H1 (cell line): ENCODE measurements around the gene BCAS1. TPM values are rescaled to one million over a fixed set of nuclear protein-coding genes. Genes with fewer than 3 reads are reported as not detected.

Experiments
- CTCF ChIA-PET: fragments of 300-600 bp; sonication (Branson Sonifier 250); formaldehyde crosslinking; loops from one replicate; lab custom pipeline; 2021; ENCODE audit not compliant: partially characterized antibody; lab: Charles Lee
- POLR2A ChIA-PET: fragments of 300-600 bp; sonication (Branson Sonifier 250); formaldehyde crosslinking; loops from one replicate; lab custom pipeline; 2021; ENCODE audit warnings: inconsistent platforms; ENCODE audit not compliant: partially characterized antibody; lab: Charles Lee
- DNase-seq, 2 experiments: peaks; one replicate each; pipeline versions ENCODE4 v3.0.0 to v3.0.0-alpha.2; 2010 to 2022; ENCODE audit warnings: low spot score in 2 of 2, low read depth in 1 of 2, mixed read lengths in 1 of 2
- FAIRE-seq: peaks from 2 replicates; lab custom pipeline; 2011; peaks lifted over from hg19 to GRCh38; lab: Jason Lieb, UNC
- H2AFZ ChIP-seq: 2 replicates; pipeline ENCODE4 v1.8.1; 2012; ENCODE audit warnings: low read length, inconsistent platforms
- H2AK5ac ChIP-seq: 2 replicates; pipeline ENCODE4 v1.6.1; 2013; ENCODE audit warnings: low read depth, low read length
- H2BK120ac ChIP-seq: replicated peaks from 2 replicates; pipeline ENCODE3; 2013; ENCODE audit warnings: low read depth, low read length, inconsistent platforms
- H2BK12ac ChIP-seq: 2 replicates; pipeline ENCODE4 v1.6.1; 2013; ENCODE audit warnings: low read depth, low read length
- H2BK15ac ChIP-seq: 2 replicates; pipeline ENCODE4 v1.6.1; 2013; ENCODE audit warnings: low read length
- H2BK20ac ChIP-seq: 2 replicates; pipeline ENCODE4 v1.6.1; 2013; ENCODE audit warnings: low read length
- H2BK5ac ChIP-seq: 2 replicates; pipeline ENCODE4 v1.6.1; 2013; ENCODE audit warnings: low read depth, low read length
- H3K14ac ChIP-seq: 2 replicates; pipeline ENCODE4 v1.6.1; 2013; ENCODE audit warnings: inconsistent platforms; ENCODE audit not compliant: insufficient read length
- H3K18ac ChIP-seq: 2 replicates; pipeline ENCODE4 v1.6.1; 2013; ENCODE audit warnings: low read length; ENCODE audit errors: extremely low read depth
- H3K23ac ChIP-seq: 2 replicates; pipeline ENCODE4 v1.6.1; 2013; ENCODE audit warnings: inconsistent platforms; ENCODE audit not compliant: insufficient read length
- H3K23me2 ChIP-seq: 2 replicates; pipeline ENCODE4 v1.6.1; 2013; ENCODE audit warnings: low read depth, low read length
- H3K27ac ChIP-seq: 2 replicates; pipeline ENCODE4 v1.6.1; 2011; ENCODE audit warnings: low read depth, low read length, inconsistent platforms
- H3K27me3 ChIP-seq, 4 experiments: replicated peaks in 1 of 4; 1 replicate in 1 of 4; 2 replicates in 3 of 4; pipeline versions ENCODE4 v1.6.1 to v1.8.1; 2011 to 2013; ENCODE audit warnings: low read length in 3 of 4, mild to moderate bottlenecking in 3 of 4, inconsistent platforms in 2 of 4, mixed read lengths in 2 of 4, moderate library complexity in 1 of 4; ENCODE audit not compliant: control insufficient read depth in 3 of 4, insufficient read depth in 3 of 4; ENCODE audit errors: extremely low read depth in 1 of 4
- H3K36me3 ChIP-seq, 4 experiments: 2 replicates each; pipeline versions ENCODE4 v1.6.1 to v1.8.1; 2011 to 2013; ENCODE audit warnings: mild to moderate bottlenecking in 4 of 4, low read length in 3 of 4, moderate library complexity in 2 of 4, control low read depth in 1 of 4, inconsistent platforms in 1 of 4; ENCODE audit not compliant: insufficient read depth in 4 of 4, control insufficient read depth in 2 of 4
- H3K4ac ChIP-seq: replicated peaks from 2 replicates; pipeline ENCODE3; 2013; ENCODE audit warnings: low read length, low read depth, mixed read lengths, inconsistent platforms; ENCODE audit not compliant: insufficient read length
- H3K4me1 ChIP-seq, 4 experiments: replicated peaks in 1 of 4; 1 replicate in 1 of 4; 2 replicates in 3 of 4; pipeline versions ENCODE4 v1.6.1 to v1.8.1; 2011 to 2013; ENCODE audit warnings: low read length in 3 of 4, inconsistent platforms in 2 of 4, mixed read lengths in 1 of 4; ENCODE audit not compliant: insufficient read depth in 4 of 4, control insufficient read depth in 3 of 4
- H3K4me2 ChIP-seq, 2 experiments: 2 replicates each; pipeline versions ENCODE4 v1.6.1 to v1.8.1; 2011 to 2013; ENCODE audit warnings: low read depth in 2 of 2, low read length in 2 of 2, control low read depth in 1 of 2, inconsistent platforms in 1 of 2, mild to moderate bottlenecking in 1 of 2; ENCODE audit not compliant: insufficient read depth in 1 of 2
- H3K4me3 ChIP-seq, 4 experiments: fragments of 200-600, 300-600 bp in 1 of 4; sonication (generic), shearing (Covaris generic), sonication (Bioruptor Twin) in 1 of 4; 2 replicates each; pipeline versions ENCODE4 v1.5.1 to v1.8.1; 2011 to 2016; ENCODE audit warnings: low read length in 4 of 4, low read depth in 3 of 4, control low read depth in 2 of 4, inconsistent platforms in 2 of 4, mild to moderate bottlenecking in 2 of 4, mixed read lengths in 1 of 4, moderate library complexity in 1 of 4; ENCODE audit not compliant: insufficient read depth in 2 of 4; ENCODE audit errors: extremely low read depth in 1 of 4
- H3K56ac ChIP-seq: replicated peaks from 2 replicates; pipeline ENCODE3; 2013; ENCODE audit warnings: low read depth, mild to moderate bottlenecking, mixed read lengths, low read length, inconsistent platforms; ENCODE audit not compliant: insufficient read length
- H3K79me1 ChIP-seq: 2 replicates; pipeline ENCODE4 v1.6.1; 2013; ENCODE audit warnings: low read depth, low read length, control low read depth
- H3K79me2 ChIP-seq, 2 experiments: 2 replicates each; pipeline versions ENCODE4 v1.6.1 to v1.8.1; 2012 to 2013; ENCODE audit warnings: low read length in 2 of 2, mild to moderate bottlenecking in 2 of 2, inconsistent platforms in 1 of 2; ENCODE audit not compliant: insufficient read depth in 2 of 2, control insufficient read depth in 1 of 2
- H3K9ac ChIP-seq, 4 experiments: replicated peaks in 1 of 4; 1 replicate in 1 of 4; 2 replicates in 3 of 4; pipeline versions ENCODE4 v1.6.1 to v1.8.1; 2011 to 2013; ENCODE audit warnings: low read depth in 3 of 4, low read length in 3 of 4, control low read depth in 2 of 4, mild to moderate bottlenecking in 2 of 4, moderate library complexity in 2 of 4, inconsistent platforms in 1 of 4; ENCODE audit errors: extremely low read depth in 1 of 4
- H3K9me3 ChIP-seq, 2 experiments: 2 replicates each; pipeline versions ENCODE4 v1.6.1 to v1.8.1; 2012 to 2013; ENCODE audit warnings: mild to moderate bottlenecking in 2 of 2, moderate library complexity in 2 of 2, control low read depth in 1 of 2, inconsistent platforms in 1 of 2, low read depth in 1 of 2, low read length in 1 of 2, mixed read lengths in 1 of 2; ENCODE audit not compliant: insufficient read depth in 2 of 2
- H4K20me1 ChIP-seq, 2 experiments: replicated peaks in 1 of 2; 2 replicates each; pipeline versions ENCODE3 to v1.8.1; 2011 to 2013; ENCODE audit warnings: inconsistent platforms in 2 of 2, low read length in 2 of 2, mild to moderate bottlenecking in 1 of 2; ENCODE audit not compliant: insufficient read depth in 2 of 2, control insufficient read depth in 1 of 2
- H4K5ac ChIP-seq: 2 replicates; pipeline ENCODE4 v1.6.1; 2013; ENCODE audit warnings: low read length, low read depth, mixed read lengths, inconsistent platforms; ENCODE audit not compliant: insufficient read length
- H4K8ac ChIP-seq: 2 replicates; pipeline ENCODE4 v1.8.0; 2013; ENCODE audit warnings: mild to moderate bottlenecking, moderate library complexity, low read length, inconsistent platforms; ENCODE audit not compliant: insufficient read depth; ENCODE audit errors: extremely low read depth
- H4K91ac ChIP-seq: replicated peaks from 2 replicates; pipeline ENCODE3; 2013; ENCODE audit warnings: low read length, mixed read lengths, inconsistent platforms; ENCODE audit not compliant: insufficient read length
- CEBPB ChIP-seq: IDR thresholded peaks from 2 replicates; pipeline ENCODE4 v1.6.1; 2012; ENCODE audit warnings: low read depth, low read length
- EGR1 ChIP-seq: IDR thresholded peaks from 2 replicates; pipeline ENCODE4 v1.6.1; 2011; ENCODE audit warnings: low read depth, low read length, borderline replicate concordance
- GTF2F1 ChIP-seq: IDR thresholded peaks from 2 replicates; pipeline ENCODE4 v1.6.1; 2012; ENCODE audit warnings: low read depth, low read length, improper control_type of control experiment, borderline replicate concordance
- SIN3A ChIP-seq, 2 experiments: IDR thresholded peaks in 1 of 2; conservative IDR thresholded peaks in 1 of 2; 2 replicates each; pipeline ENCODE4 v1.6.1; 2011 to 2012; ENCODE audit warnings: low read length in 2 of 2, improper control_type of control experiment in 1 of 2, low read depth in 1 of 2, mild to moderate bottlenecking in 1 of 2
- TEAD4 ChIP-seq: IDR thresholded peaks from 2 replicates; pipeline ENCODE4 v1.6.1; 2012; ENCODE audit warnings: low read depth, low read length, inconsistent platforms, mixed read lengths
- WGBS, 2 experiments: shearing (Covaris generic) in 1 of 2; methylation state at CpG; one replicate each; pipeline versions ENCODE4 v1.1.6 to v1.1.7; 2013 to 2015; ENCODE audit warnings: low lambda C conversion rate in 2 of 2, mixed read lengths in 2 of 2, inconsistent platforms in 1 of 2, low coverage in 1 of 2, missing lambda C conversion rate in 1 of 2; ENCODE audit not compliant: insufficient replicate concordance in 2 of 2, insufficient coverage in 1 of 2, insufficient read length in 1 of 2; ENCODE audit errors: extremely low coverage in 1 of 2, missing lambda C conversion rate in 1 of 2; 5-methylcytosine and 5-hydroxymethylcytosine counted together
- polyA plus RNA-seq, 7 experiments: library from polyadenylated mRNA; depleted of rRNA in 3 of 7; stranded (reverse) in 5 of 7; unstranded in 2 of 7; fragments of >200 nt in 5 of 7; fragments of 200-250 nt in 2 of 7; gene quantifications; 1 replicate in 5 of 7; 2 replicates in 1 of 7; 4 replicates in 1 of 7; pipeline versions ENCODE4 v1.2.1 to v1.2.3, GENCODE V29; 2011 to 2013; ENCODE audit warnings: missing spikeins in 2 of 7, mixed read lengths in 2 of 7
- total RNA-seq: library from RNA; stranded (reverse); fragmentation: NEBNext Ultra II Directional; extraction: Animal tissue kit (Norgen Biotek cat#: 25700); gene quantifications from 2 replicates; pipeline ENCODE4 v1.2.1, GENCODE V29; 2021
- TF ChIP-seq, protein P1 (sequence below), 3 experiments: IDR thresholded peaks; 1 replicate in 2 of 3; 2 replicates in 1 of 3; pipeline versions ENCODE4 v1.5.1 to v1.6.1; 2011; ENCODE audit warnings: low read length in 3 of 3, mild to moderate bottlenecking in 3 of 3, inconsistent platforms in 2 of 3, low read depth in 1 of 3, moderate library complexity in 1 of 3; ENCODE audit not compliant: insufficient read depth in 1 of 3; ENCODE audit errors: control extremely low read depth in 1 of 3
- TF ChIP-seq, protein P2 (sequence below): IDR thresholded peaks from 2 replicates; pipeline ENCODE4 v1.6.1; 2012; ENCODE audit warnings: low read length, inconsistent platforms

BCAS1 gene
- total and polyA plus RNA-seq, 2 of the 8 experiments (the other 6 are each of a cell fraction or from before 2014, with no cell fraction given), result 0.06 to 0.19 TPM

DNA sequence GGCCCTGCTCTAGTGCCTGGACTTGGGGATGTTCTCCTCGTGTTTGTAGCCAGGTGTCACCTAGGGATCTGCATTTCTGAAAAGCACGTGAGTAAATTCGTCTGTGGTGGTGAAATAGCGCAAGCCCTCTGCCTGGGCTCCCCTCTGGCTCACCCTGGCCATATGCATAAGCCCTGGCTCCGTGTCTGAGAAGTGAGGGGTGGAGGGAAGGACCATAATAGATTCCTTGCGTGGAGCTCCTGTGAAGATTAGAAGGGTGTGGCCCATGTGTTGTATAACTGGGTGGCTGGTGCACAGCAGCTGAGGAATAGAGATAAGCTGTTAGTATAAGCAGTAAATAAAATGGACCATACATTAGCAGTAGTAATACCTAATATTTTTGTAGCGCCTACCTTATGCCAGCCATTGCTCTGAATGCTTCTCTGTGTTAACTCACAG lies 4.8 kb downstream of the BCAS1 start:
- TF ChIP-seq, protein P1, sequence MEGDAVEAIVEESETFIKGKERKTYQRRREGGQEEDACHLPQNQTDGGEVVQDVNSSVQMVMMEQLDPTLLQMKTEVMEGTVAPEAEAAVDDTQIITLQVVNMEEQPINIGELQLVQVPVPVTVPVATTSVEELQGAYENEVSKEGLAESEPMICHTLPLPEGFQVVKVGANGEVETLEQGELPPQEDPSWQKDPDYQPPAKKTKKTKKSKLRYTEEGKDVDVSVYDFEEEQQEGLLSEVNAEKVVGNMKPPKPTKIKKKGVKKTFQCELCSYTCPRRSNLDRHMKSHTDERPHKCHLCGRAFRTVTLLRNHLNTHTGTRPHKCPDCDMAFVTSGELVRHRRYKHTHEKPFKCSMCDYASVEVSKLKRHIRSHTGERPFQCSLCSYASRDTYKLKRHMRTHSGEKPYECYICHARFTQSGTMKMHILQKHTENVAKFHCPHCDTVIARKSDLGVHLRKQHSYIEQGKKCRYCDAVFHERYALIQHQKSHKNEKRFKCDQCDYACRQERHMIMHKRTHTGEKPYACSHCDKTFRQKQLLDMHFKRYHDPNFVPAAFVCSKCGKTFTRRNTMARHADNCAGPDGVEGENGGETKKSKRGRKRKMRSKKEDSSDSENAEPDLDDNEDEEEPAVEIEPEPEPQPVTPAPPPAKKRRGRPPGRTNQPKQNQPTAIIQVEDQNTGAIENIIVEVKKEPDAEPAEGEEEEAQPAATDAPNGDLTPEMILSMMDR (IDR thresholded peaks at IDR 0.05; ENCODE audit: control extremely low read depth in 1 of 3, insufficient read depth in 1 of 3, low read depth in 1 of 3, low read length in 3 of 3), result no peak
- TF ChIP-seq GTF2F1 (no peak), SIN3A (conservative IDR thresholded peaks at IDR 0.05 in 1 of 2, IDR thresholded peaks at IDR 0.05 in 1 of 2; ENCODE audit: low read depth in 1 of 2, low read length in 2 of 2) (no peak), TEAD4 (no peak), CEBPB (no peak), EGR1 (no peak)
- TF ChIP-seq, protein P2, sequence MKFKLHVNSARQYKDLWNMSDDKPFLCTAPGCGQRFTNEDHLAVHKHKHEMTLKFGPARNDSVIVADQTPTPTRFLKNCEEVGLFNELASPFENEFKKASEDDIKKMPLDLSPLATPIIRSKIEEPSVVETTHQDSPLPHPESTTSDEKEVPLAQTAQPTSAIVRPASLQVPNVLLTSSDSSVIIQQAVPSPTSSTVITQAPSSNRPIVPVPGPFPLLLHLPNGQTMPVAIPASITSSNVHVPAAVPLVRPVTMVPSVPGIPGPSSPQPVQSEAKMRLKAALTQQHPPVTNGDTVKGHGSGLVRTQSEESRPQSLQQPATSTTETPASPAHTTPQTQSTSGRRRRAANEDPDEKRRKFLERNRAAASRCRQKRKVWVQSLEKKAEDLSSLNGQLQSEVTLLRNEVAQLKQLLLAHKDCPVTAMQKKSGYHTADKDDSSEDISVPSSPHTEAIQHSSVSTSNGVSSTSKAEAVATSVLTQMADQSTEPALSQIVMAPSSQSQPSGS, result no peak
- TF ChIP-seq, all 59 proteins: peak for 0
- no peak overlapping the region for H3K56ac ChIP-seq
- H3K36me3 ChIP-seq, result no peaks in the 10 kb centered on the region
- 71% methylated on average over 7 of the region's 7 CpGs; no CpG with 5 or more reads in 1 of the 2 experiments for WGBS, 2 experiments
- no peak overlapping the region for H4K8ac ChIP-seq
- H3K9me3 ChIP-seq, result no peaks in the 10 kb centered on the region
- H2BK120ac ChIP-seq, result no peak overlapping the region
- no peak overlapping the region for H3K9ac ChIP-seq
- H3K23ac ChIP-seq, result no peak overlapping the region
- no peak overlapping the region for H4K91ac ChIP-seq
- H3K18ac ChIP-seq, result no peak overlapping the region
- no peak overlapping the region for H3K27ac ChIP-seq
- no peaks in the 10 kb centered on the region for H3K79me2 ChIP-seq
- H4K20me1 ChIP-seq, result no peaks in the 10 kb centered on the region
- H3K4me1 ChIP-seq, result peaks cover 12 to 30% (median 16%) of the 10 kb centered on the region in 4 experiments
- no peak overlapping the region for H3K4me3 ChIP-seq
- POLR2A ChIA-PET, result no interaction called here
- no peaks in the 10 kb centered on the region for H3K23me2 ChIP-seq
- H3K4me2 ChIP-seq, result no peak overlapping the region
- no peak overlapping the region for H2BK5ac ChIP-seq
- H2BK15ac ChIP-seq, result no peak overlapping the region
- no peak overlapping the region for H3K14ac ChIP-seq
- FAIRE-seq (no peak), DNase-seq (no peak)
- no peaks in the 10 kb centered on the region for H3K27me3 ChIP-seq
- no peak overlapping the region for H2AFZ ChIP-seq
- no peak overlapping the region for H3K4ac ChIP-seq
- H3K79me1 ChIP-seq, result no peaks in the 10 kb centered on the region
- CTCF ChIA-PET, result interaction anchor here (0.8 to 2.2 kb wide), 3 partner anchors 39 to 135 kb away, joined by 3 to 5 read pairs (median 3); no protein-coding TSS in a partner anchor
- H2BK20ac ChIP-seq, result no peak overlapping the region
- no peak overlapping the region for H2AK5ac ChIP-seq
- no peak overlapping the region for H2BK12ac ChIP-seq
- H4K5ac ChIP-seq, result no peak overlapping the region
